ENCODE results near the gene MMP8.

The MMP8 gene

DNA sequence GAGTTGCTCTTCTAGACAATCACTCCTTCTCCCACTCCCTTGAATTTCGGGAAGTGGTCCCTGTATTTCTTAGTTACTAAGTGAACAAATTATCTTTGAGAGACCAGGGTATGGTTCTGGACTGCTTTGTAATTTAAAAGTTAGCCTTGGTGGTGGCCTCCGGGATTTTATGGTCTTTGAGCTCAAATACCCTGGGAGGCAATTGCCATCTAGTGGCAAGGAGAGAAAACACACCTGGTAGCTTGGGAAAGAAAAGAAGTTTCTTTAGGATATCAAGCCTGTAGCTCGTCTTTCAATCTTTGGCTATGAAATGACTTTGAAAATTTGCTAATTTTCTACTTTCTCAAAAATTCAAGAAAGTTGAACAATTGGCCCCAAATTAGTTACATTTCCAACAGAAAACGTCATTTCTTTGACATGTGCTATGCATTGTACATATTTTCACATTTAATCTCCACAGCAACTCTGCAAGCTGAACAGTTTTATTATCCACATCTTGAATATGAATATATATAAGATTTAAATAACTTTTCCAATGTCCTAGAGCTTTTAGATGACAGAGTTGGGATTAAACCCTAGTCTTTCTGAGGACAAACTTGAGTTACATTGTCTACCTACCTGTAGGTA, 58.3 kb downstream of the MMP8 start:
- ChIA-PET POLR2A (no interaction called here), CTCF (interaction anchor here (0.6 to 2.1 kb wide), 19 partner anchors 9 to 832 kb away, joined by 3 to 16 read pairs (median 4); no protein-coding TSS in a partner anchor)
- no peak for TF ChIP-seq ARNT (IDR thresholded peaks at IDR 0.05)
- DNase-seq (ENCODE audit: extremely low spot score), result peak; percentile 62

DNA sequence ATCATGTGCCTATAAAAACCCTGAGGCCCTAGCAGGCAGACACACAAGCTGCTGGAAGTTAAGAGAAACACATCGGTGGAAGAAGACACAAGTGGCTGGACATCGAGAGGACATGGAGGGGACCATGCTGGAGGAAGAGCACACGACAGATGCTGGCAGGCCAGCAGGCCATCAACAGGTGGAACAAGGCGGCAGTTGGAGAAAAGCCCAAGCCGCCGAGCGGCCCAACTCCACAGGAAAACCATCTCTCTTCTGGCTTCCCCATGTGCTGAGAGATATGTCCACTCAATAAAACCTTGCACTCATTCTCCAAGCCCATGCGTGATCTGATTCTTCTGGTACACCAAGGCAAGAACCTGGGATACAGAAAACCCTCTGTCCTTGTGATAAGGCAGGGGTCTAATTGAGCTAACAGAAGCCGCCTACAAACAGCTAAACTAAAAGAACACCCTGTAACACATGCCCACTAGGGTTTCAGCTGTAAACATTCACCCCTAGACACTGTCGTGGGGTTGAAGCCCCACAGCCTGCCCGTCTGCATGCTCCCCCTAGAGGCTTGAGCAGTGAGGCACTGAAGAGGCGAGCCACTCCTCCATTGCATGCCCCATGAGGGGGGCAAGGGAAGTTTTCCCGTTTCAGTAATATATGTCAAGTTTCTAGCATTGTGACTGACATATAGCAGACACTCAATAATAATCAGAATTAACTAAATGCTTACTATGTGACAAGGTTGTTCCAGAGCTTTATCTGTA, 60.6 kb downstream of the MMP8 start:
- peak; percentile 18 for DNase-seq (ENCODE audit: extremely low spot score)
- ChIA-PET CTCF (interaction anchor here (0.7 to 1.4 kb wide), 2 partner anchors 16 to 310 kb away, joined by 3 to 5 read pairs; no protein-coding TSS in a partner anchor), POLR2A (no interaction called here)
- TF ChIP-seq ZNF384 (IDR thresholded peaks at IDR 0.05), result no peak
- no peak for TF ChIP-seq FOXK2 (IDR thresholded peaks at IDR 0.05)
- TF ChIP-seq, protein P1, sequence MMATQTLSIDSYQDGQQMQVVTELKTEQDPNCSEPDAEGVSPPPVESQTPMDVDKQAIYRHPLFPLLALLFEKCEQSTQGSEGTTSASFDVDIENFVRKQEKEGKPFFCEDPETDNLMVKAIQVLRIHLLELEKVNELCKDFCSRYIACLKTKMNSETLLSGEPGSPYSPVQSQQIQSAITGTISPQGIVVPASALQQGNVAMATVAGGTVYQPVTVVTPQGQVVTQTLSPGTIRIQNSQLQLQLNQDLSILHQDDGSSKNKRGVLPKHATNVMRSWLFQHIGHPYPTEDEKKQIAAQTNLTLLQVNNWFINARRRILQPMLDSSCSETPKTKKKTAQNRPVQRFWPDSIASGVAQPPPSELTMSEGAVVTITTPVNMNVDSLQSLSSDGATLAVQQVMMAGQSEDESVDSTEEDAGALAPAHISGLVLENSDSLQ (IDR thresholded peaks at IDR 0.05), result no peak
- TF ChIP-seq NFRKB (IDR thresholded peaks at IDR 0.05), result no peak
- TF ChIP-seq ARNT (IDR thresholded peaks at IDR 0.05), result no peak
- no peak for TF ChIP-seq LEF1 (IDR thresholded peaks at IDR 0.05; ENCODE audit: borderline replicate concordance)
- no peak for TF ChIP-seq CTBP1 (IDR thresholded peaks at IDR 0.05; ENCODE audit: borderline replicate concordance)
- no peak for TF ChIP-seq SP1 (IDR thresholded peaks at IDR 0.05)
- no peak for TF ChIP-seq FOXM1 (IDR thresholded peaks at IDR 0.05; ENCODE audit: borderline replicate concordance)
- no peak for TF ChIP-seq SUZ12 (IDR thresholded peaks at IDR 0.05)
- TF ChIP-seq TARDBP (IDR thresholded peaks at IDR 0.05), result no peak
- no peak for TF ChIP-seq L3MBTL2 (conservative IDR thresholded peaks at IDR 0.05)
- TF ChIP-seq FOXA1 (IDR thresholded peaks at IDR 0.05), result no peak
- no peak for TF ChIP-seq ELF4 (IDR thresholded peaks at IDR 0.05)

DNA sequence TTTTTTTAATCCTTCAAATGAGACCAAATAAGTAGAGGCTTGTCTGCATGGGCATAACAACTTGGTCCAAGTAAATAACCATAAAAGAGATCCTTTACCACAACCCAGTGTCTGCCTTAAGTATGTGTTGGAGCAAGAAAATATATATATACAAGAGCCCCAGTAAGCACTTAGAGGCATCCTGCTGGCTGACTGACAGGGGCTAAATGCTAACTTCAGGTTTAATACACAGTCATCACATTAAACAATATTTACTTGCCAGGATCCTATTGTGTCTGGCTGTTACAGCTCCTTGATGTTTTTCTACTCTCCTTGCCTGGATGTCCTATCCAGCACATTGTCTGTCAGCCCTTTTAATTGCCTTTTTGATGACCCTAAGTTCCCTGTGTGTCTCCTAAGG, 62.1 kb downstream of the MMP8 start:
- CTCF ChIA-PET, result no interaction called here
- POLR2A ChIA-PET, result no interaction called here
- no peak for DNase-seq (ENCODE audit: extremely low spot score)
- no peak for TF ChIP-seq NFRKB (IDR thresholded peaks at IDR 0.05)

All from HEK293T (cell line).